CD4-positive, alpha-beta T cell treated with Interleukin-15 for 1 hour (primary cell): ENCODE measurements around the gene COX6B1.
"Not testable (repeated sequence)": the region's sequence is repeated elsewhere in the genome, so short reads cannot be mapped to it uniquely, and the experiment has no call there.

Experiments used
- DNase-seq: peaks from one replicate; pipeline ENCODE4 v3.0.0-alpha.2; 2020

The COX6B1 gene

DNA sequence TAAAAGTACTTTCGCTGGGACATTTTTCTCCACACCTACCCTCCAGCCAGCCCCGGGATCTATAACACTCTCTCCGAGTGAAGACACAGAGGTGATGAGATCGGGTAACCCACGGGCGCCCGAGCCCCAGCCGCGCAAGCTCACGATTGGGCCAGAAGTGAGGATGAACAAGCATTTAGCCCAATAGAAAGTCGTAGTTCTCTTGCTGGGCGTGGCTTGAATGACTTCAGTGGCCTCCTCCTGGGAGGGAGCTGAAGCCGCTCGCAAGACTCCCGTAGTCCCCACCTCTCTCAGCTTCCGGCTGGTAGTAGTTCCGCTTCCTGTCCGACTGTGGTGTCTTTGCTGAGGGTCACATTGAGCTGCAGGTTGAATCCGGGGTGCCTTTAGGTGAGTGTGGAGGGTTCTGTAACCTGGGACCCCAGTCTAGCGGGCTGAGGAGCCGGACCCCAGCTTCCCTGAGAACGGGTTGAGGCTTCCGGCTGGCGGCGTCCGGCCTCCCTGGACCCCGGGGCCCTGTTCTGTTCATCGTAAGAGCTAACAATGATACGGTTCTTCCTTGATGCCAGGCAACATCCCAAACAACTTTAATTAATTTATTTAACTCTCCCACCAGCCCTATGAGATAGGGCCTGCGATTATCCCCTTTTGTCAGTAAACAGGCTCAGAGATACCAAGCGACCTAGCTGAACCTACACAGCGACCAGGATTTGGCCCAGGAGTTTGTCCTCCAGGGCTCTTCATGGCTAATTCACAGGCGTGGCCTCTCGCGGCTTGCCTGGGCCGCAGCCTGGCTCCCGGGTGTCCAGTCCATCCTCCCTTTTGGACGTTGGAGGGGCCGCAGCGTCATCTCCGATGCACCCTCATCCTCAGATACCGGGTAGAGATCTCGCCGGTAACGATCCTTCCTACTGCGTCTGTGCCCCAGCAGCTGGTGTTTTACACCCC lies at the start of gene COX6B1:
TSS of gene COX6B1 (plus strand) at position 307 of the 945 bp plus-strand sequence. CDS start 2,921 bp downstream, outside the sequence.
- DNase-seq, result peak; percentile 96

DNA sequence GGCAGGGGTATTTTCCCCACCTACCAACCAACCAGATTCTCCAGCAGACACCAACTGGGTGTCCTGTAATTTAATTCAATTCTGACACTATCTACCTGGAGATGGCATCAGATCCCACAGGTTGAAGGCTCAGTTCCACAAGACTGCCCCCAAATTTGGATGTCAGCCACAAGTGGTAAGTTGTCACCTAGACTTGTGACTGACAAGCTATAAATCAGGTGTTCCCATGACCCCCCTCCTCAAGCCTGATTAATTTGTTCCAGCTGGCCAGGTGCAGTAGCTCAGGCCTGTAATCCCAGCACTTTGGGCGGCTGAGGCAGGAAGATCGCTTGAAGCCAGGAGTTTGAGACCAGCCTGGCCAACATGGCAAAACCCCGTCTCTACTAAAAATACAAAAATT lies 46.2 kb upstream of the COX6B1 start:
- no peak for DNase-seq

DNA sequence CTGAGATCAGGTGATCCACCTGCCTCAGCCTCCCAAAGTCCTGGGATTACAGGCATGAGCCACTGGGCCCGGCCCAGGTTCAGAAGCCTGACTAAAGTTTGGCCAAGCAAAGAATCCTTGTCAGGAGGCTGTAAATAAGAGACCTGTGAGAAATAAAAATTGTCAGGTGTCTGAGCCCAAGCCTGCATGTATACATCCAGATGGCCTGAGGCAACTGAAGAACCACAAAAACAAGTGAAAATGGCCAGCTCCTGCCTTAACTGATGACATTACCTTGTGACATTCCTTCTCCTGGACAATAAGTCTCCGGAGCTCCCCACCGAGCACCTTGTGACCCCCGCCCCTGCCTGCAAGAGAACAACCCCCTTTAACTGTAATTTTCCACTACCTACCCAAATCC lies 43.7 kb upstream of the COX6B1 start:
- not testable (repeated sequence) for DNase-seq

GRCh38 chr19:35607170-35607569 lies 41.0 kb upstream of the COX6B1 start:
- not testable (repeated sequence) for DNase-seq

- no peak for DNase-seq
Observed at GRCh38 chr19:35607661-35608060, 40.5 kb upstream of the COX6B1 start.

DNA sequence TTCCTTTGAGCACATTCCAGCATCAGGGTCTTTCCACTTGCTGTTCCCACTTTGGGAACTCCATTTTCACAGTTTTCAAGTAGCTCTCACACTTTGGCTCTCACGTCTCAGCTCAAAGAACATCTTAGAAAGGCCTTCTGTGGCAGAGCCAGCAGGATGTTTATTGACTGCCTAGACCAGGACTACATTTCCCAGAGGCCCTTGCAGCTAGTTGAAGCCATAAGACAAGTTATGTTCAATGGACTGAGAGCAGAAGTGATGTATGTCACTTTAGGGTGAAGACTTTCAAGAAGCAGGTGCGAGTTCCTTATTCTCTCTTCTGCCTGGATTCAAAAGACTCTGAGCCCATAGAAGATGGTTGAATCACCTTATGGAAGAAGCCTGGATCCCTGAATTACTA lies 39.9 kb upstream of the COX6B1 start:
- no peak for DNase-seq

GRCh38 chr19:35609851-35610353 lies 38.2 kb upstream of the COX6B1 start:
- DNase-seq, result peak; percentile 68

DNA sequence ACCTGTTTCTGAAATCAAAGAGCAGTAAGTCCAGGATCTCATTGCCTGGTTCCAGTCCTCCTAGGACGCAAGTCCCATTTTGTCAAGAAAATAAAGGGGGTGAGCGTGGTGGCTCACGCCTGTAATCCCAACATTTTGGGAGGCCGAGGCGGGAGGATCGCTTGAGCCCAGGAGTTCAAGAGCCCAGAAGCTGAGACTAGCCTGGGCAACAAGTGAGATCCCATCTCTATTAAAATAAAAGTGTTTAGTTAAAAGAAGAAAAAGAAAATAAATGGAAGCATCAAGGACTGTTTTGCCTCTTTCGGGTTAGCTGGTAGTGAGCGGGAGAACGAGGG lies 35.9 kb upstream of the COX6B1 start:
- no peak for DNase-seq

DNA sequence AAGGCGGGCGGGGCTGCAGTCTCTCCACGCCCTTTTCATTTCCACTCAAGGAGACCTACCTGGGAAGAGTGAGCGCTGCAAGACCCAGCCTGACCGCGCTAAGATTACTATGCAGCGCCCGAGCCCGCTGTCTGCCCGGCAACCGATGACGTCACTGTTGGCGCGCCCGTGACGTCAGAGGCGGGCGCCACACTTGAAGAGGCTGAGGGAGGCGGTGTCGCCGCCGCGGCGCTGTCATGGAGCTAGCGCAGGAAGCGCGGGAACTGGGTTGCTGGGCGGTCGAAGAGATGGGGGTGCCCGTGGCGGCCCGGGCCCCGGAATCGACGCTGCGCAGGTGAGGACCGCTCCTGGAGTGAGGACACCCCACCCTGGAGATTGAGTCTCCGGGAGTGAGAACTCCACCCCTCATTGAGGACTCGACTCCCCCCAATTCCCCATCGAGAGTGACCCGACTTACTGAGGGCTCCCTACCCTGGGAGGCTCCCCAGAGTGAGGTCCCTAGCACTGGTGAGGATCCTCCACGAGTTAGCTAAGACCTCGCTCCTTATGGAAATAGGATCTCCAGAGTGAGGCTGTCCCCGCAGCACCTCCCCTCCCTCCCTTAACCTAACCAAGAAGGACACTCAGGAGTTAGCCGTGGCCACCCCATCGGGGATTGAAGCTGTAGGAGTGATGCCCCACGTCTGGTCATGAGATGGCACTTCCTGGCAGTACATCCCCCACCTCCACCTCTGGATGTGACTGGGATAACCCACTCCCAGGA lies 35.4 kb upstream of the COX6B1 start, which contains the start of gene HAUS5:
TSS of gene HAUS5 (plus strand) at position 177 of the 763 bp plus-strand sequence. CDS start at position 237, 60 bp downstream.
- DNase-seq, result peak; percentile 94

DNA sequence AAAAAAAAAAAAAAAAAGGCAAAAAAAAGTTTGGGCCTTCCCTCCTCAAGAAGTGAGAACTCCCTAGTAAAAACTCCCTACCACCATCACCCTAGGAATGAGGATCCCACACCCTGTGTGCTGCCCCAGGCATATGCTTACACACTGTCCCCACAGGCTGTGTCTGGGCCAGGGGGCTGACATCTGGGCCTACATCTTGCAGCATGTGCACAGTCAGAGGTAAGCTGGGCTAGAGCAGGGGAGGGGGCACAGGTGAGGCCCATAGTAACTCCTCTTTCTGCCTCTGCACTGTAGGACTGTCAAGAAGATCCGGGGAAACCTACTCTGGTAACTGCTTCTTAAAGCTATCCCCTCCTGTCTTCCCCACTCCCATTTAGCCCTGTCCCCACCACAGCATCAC lies 34.5 kb upstream of the COX6B1 start:
- no peak for DNase-seq

GRCh38 chr19:35615036-35615435 lies 33.1 kb upstream of the COX6B1 start:
- no peak for DNase-seq

- DNase-seq, result no peak
Observed at GRCh38 chr19:35618857-35619256, 29.3 kb upstream of the COX6B1 start.

DNA sequence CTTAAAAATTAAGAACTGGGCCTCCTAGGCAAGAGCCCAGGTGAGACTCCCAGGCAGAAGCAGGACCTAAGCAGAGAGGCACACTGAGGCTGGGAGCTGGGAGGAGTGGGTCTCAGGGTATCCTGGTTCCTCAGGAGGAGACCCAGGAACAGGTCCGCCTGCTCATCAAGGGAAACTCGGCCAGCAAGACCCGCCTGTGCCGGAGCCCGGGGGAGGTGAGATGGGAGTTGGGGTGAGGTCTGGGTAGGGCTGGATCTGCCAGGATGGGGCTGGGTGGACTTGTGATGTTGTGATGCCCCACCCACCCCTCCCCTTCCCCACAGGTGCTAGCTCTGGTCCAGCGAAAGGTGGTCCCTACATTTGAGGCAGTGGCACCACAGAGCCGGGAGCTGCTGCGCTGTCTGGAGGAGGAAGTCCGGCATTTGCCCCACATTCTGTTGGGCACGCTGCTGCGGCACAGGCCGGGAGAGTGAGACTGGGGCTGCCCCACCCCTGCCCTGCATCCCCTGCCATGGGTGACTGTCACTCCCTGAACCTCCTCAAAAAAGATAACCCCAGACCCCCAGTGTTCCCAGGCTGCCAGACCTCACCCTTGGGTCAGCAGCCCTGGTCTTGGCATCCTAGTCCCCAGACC lies 28.7 kb upstream of the COX6B1 start:
- DNase-seq, result no peak

- no peak for DNase-seq
Observed at GRCh38 chr19:35620001-35620400, 28.1 kb upstream of the COX6B1 start.

- DNase-seq, result no peak
Observed at GRCh38 chr19:35621708-35622107, 26.4 kb upstream of the COX6B1 start.

DNA sequence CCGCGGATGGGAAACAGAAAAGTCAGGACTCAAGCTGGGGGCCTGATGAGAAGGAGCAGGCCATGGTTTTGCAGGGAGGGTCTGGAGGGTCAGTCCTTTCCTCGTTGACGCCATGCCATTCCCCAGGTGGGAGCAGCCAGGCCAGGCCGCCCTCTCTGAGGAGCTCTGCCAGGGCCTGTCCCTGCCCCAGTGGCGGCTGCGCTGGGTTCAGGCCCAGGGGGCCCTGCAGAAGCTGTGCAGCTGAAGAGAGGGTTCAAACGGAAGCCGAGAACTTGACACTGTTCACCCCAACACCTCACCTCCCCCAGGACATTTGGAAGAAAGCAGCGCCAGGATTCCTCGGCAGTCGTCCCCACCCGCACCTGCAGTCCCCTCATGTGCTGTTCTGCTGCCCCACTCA lies 25.4 kb upstream of the COX6B1 start:
- DNase-seq, result no peak

DNA sequence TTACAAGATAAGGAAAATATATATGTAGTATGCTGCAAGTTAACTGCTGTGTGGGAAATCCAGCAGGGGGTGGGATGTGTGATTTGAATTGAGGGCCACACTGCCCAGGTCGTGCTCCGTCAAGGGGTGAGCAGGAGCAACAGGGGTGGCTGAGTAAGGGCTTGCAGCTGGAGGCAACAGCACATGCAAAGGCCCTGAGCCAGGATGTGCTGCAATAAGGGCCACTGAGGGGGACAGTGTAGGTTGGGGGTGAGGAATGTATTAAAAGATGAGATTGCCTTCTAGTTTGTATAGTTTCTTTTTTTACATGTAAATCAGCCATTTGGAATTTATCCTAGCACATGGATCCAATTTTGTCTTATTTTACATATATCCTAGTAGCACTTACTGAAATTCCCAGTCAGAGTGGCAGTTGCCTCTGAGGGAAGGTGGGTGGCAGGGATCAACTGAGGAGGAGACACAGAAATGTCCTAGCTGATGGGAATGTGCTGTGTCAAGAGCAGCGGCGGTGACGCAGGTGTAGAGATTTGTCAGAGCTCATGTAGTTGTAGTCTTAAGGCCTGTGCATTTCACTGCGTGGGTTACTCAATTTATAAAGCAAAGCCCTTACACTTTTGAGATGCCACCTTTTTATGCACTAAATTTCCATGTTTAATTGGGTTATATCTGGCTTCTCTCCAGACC lies 24.7 kb upstream of the COX6B1 start:
- DNase-seq, result no peak

GRCh38 chr19:35628264-35628564 lies 19.9 kb upstream of the COX6B1 start:
- no peak for DNase-seq

DNA sequence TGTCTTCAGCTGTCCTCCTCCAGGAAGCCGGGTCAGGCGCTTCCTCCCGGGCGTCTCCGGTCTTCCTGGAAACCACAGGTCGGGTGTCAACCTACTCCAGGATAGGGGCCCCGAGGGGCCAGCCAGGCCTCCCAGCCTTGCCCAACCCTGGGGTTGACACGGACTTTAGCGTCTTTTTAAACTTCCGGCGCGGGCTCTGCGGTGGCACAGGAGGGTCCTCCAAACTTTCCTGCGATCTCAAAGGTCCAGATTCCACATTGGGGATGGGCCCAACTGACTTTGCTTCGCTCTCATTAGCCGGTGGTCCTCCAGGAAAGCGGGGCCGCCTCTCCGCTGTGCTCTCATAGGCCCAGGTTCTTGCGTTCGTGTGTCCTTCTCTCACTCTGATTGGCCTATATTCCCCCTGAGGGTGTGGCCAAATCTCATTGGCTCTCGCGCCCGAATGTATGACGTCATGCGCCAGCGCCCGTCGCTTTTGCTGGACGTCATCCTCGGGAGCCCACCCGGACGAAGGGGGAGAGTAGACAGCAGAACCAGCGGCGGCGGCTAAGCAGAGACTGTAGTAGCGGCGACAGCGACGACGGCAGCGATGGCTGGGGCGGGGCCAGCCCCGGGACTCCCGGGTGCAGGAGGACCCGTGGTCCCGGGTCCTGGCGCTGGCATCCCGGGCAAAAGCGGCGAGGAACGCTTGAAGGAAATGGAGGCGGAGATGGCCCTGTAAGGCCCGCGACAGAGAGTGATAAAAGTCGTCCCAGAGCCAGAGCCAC lies 19.4 kb upstream of the COX6B1 start, which contains the start of gene RBM42:
TSS of gene RBM42 (plus strand) at position 472 of the 767 bp plus-strand sequence. CDS start at position 590, 118 bp downstream.
- peak; percentile 97 for DNase-seq

DNA sequence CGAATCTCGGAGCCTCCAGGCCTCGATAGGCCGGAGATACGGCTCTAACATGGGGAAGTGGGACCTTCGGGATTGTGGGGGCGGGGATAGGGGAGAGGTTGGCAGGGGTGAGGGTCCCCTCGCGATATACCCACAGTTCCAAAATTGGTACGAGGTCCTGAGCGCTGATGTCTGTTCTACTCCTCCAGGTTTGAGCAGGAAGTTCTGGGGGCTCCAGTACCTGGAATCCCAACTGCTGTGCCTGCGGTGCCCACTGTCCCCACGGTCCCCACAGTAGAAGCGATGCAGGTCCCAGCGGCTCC lies 18.8 kb upstream of the COX6B1 start:
- DNase-seq, result no peak

GRCh38 chr19:35633727-35634440 lies 14.2 kb upstream of the COX6B1 start:
- no peak for DNase-seq
